RPMI8226 (cell line): Measurements from ENCODE around the gene CBLN3.
"Not testable (repeated sequence)": the region's sequence is repeated elsewhere in the genome, so short reads cannot be mapped to it uniquely, and the experiment has no call there.

Experiments used
- DNase-seq: peaks from one replicate; pipeline ENCODE4 v3.0.0-alpha.2; 2015

CBLN3 gene

GRCh38 chr14:24429395-24430142, at the start of gene CBLN3, which contains the start of gene KHNYN:
CBLN3 (minus strand) TSS chr14:24429668; CDS start chr14:24429054, 614 bp downstream.
KHNYN (plus strand) TSS chr14:24429954; CDS start chr14:24430731, 777 bp downstream.
- peak; percentile 83 for DNase-seq

GRCh38 chr14:24475261-24475660, 45.8 kb upstream of the CBLN3 start:
- DNase-seq: no peak

GRCh38 chr14:24473211-24473610, 43.7 kb upstream of the CBLN3 start:
- peak; percentile 12 for DNase-seq

- DNase-seq: not testable (repeated sequence)
These were observed 41.0 kb upstream of the CBLN3 start for GRCh38 chr14:24470450-24470849.

- DNase-seq: no peak
These were observed 36.3 kb upstream of the CBLN3 start for GRCh38 chr14:24465805-24466204.

GRCh38 chr14:24465368-24465767, 35.9 kb upstream of the CBLN3 start:
- DNase-seq: no peak

- no peak for DNase-seq
These were observed 34.7 kb upstream of the CBLN3 start for GRCh38 chr14:24463884-24464785.

- DNase-seq: no peak
These were observed 33.8 kb upstream of the CBLN3 start for GRCh38 chr14:24463017-24463883.

- DNase-seq: no peak
These were observed 31.9 kb upstream of the CBLN3 start for GRCh38 chr14:24461336-24461735.

GRCh38 chr14:24459331-24459730, 29.9 kb upstream of the CBLN3 start:
- no peak for DNase-seq

GRCh38 chr14:24458736-24459135, 29.3 kb upstream of the CBLN3 start:
- no peak for DNase-seq

GRCh38 chr14:24456980-24457379, 27.5 kb upstream of the CBLN3 start:
- DNase-seq: no peak

- DNase-seq: not testable (repeated sequence)
These were observed 21.4 kb upstream of the CBLN3 start for GRCh38 chr14:24450828-24451227.

- no peak for DNase-seq
These were observed 13.7 kb upstream of the CBLN3 start for GRCh38 chr14:24443053-24443665.

GRCh38 chr14:24442240-24443052, 13.0 kb upstream of the CBLN3 start, which contains the start of gene SDR39U1:
SDR39U1 (minus strand) TSS chr14:24442776; CDS start chr14:24442769, 7 bp downstream.
- DNase-seq: peak; percentile 97

GRCh38 chr14:24441904-24442239, 12.4 kb upstream of the CBLN3 start:
- DNase-seq: no peak

GRCh38 chr14:24441485-24441884, 12.0 kb upstream of the CBLN3 start:
- DNase-seq: no peak

- no peak for DNase-seq
These were observed 11.3 kb upstream of the CBLN3 start for GRCh38 chr14:24440606-24441399.

GRCh38 chr14:24439830-24440605, 10.6 kb upstream of the CBLN3 start:
- DNase-seq: no peak

- no peak for DNase-seq
These were observed 9.8 kb upstream of the CBLN3 start for GRCh38 chr14:24439257-24439656.
